Pons (tissue), 1 donor: ENCODE measurements around the gene PTGFRN.

ENCODE experiments used
- DNase-seq: peaks from one replicate; pipeline ENCODE4 v3.0.0-alpha.2; 2016; ENCODE audit warnings: low spot score

PTGFRN gene

DNA sequence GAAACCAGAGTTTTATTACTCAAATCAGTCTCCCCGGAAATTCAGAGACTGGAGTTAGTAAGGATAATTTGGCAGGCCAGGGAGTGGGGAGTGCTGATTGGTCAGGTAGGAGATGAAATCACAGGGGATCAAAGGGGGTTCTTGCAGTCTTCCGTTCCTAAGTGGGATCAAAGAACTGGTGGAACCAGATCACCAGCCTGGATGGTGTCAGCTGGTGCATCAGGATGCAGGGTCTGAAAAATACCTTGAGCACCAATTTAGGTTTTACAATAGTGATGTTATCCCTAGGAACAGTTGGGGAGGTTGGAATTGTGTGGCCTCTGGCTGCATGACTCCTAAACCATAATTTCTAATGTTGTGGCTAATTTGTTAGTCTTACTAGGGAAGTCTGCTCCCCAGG is 90.4 kb downstream of the PTGFRN start:
- no peak for DNase-seq

DNA sequence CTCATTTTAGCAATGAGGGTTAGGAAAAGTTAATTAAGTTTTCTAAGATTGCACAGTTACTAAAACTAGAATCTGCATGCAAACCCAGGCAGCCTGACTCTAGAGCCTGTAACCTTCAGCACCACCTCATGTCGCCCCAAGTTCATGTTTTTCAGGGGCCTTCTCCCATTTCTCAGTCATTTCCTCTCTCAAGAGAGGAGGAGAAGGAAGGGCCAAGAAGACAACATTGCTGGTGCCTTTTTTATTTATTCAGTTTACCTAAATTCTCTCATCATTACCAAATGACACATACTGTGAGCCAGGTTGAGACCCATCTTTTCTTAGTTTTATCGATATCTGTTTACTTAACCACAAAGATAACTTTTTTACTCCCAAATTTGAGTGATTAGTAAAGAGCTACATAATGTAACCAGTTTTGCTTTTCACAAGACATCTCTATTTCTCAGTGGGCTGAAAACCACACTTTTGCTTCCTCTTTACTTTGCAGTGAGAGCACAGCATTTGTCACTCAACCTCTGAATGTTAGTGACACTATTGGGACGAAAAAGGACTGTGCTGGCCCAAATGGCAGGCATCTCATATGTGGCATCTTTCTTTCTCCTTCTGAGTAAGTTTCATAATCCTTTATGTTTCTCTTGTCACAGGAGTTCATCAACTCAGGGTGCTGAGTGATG is 91.7 kb downstream of the PTGFRN start, which contains the start of gene CD101:
TSS of gene CD101 (plus strand) at position 507 of the 674 bp plus-strand sequence. CDS start at position 565, 58 bp downstream.
- peak; percentile 56 for DNase-seq

DNA sequence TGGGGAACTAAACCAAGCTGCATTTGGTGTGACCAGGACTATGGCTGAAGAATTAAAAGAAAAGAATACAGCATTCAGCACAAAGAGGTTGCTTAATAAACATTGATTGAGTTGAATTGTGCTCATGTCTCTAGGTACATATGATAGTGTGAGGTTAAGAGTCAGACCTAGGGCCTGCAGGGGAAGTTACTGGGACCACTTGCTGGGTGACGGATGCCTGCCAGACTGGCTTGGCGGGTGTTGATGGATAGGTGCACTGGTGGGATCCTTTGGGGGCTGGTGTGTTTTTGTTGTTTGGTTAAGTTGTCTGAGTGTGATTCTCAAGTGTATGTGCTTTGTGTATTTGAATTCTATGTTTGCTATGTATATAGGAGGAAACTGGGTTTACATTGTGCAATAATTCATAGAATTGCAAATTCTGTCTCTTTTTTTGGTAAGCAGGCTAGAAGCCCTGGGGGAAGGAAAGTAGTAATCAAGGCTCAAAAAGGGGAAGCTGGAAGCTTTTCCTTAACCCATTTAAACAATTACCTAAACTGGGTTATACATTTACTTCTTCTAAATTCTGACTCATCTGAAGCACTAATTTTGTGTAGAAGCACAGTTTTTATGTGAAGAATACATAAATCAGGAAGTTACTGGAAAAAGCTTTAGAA is 93.6 kb downstream of the PTGFRN start:
- DNase-seq: peak; percentile 29

DNA sequence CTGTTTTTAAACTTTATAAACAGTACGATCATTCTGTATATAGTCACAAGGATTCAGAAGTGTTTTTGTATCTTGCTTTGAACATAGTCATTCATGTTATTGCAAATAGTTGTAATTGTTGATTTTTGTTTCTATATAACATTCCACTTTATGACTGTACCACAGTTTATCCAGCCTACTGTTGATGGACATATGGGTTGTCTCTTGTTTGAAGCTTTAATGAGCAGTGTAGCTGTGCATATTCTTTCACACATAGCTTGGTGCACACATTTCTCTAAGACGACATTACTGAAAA is 98.0 kb downstream of the PTGFRN start:
- no peak for DNase-seq

DNA sequence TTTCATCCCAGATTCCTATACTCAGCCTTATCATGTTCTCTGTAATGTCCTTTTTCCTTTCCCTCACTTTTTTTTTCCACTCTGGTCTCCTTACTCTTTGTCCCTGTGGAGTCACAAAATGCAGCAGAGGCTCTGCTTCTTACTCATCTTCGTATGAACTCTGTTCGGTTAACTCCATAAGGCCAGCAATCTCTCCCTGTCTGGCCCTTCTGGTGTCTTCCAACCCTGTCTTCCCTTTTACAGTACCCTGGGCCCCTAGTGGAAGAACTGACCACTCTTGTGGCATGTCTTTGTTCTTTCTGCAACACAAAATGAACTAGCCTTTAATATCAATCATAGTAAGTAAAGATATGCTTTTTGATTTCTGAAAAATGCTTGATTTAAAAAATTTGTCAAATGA is 98.9 kb downstream of the PTGFRN start:
- DNase-seq: no peak

DNA sequence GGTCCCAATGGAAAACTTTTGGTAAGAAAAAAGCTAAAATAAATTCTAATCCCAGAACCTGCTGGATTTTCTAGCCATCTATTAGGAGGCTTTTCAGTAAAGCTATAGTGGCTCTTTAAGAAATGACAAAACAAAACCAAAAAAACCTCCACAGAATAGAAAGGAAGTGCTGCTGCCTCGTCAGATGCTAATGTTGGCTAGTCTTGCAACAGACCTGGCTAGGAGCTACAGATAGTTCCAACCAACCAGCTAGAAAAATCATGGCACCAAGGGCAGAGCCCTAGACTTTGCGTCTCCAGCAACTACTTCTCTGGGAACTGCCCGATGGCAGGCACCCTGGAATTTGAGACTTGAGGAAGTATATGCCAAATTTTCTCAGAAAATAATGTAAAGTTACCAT is 99.4 kb downstream of the PTGFRN start:
- DNase-seq: no peak

DNA sequence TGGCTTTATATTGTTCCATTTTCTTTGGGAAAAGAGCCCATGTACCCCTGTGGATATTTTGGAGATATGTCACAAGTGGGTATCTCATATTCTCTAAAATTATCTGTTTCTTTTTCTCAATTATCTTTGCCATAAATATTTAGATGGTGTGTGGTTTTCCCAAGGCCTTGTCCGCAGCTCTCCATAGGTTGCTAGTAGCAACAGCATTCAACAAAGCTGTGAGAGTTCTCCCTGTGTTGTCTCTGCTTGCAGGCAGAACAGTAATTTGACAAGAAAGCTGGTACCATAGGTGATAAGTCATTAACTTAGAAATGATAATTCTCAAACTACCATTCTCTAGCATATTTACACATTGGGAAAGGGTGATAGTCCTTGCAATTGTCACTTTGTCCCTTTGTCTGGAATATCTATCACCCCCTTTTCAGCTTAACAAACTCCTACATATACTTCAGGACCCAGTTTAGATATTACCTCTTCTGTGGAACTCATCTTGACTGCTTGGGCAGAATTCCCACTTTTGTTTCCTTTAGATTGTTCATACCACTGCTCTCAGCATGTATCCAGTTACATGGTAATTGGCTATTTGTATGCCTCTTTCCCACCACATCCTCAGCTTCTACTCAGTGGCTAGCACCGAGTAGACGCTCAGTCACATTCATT is 100.7 kb downstream of the PTGFRN start:
- no peak for DNase-seq

DNA sequence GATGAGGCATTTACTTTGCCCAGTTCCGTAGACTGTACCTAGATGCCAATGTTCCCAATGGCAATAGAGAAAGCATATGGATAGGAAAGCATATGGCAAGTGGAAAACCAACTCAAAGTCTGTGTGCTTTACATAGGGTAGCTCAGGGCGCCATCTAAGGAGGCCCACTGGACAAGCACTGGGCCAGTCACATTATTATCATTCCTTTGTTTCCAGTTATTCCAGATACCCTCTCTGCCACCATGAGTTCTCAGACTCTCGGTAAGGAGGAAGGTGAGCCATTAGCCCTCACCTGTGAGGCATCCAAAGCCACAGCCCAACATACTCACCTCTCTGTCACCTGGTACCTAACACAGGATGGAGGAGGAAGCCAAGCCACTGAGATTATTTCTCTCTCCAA is 101.6 kb downstream of the PTGFRN start:
- no peak for DNase-seq

DNA sequence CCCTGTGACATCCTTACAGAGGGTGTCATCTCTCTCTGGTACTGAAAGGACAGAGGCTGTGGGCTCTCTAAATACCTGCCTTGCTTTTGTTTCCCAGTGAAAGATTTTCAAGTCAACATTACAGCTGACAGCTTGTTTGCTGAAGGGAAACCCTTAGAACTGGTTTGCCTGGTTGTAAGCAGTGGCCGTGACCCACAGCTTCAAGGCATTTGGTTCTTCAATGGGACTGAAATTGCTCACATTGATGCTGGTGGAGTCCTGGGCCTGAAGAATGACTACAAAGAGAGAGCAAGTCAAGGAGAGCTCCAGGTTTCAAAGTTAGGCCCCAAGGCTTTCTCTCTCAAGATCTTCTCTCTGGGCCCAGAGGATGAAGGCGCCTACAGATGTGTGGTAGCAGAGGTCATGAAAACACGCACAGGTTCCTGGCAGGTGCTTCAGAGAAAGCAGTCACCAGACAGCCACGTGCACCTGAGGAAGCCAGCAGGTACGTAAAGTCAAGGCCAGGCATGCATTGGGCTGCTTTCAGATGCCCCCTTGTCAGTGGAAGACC is 103.7 kb downstream of the PTGFRN start:
- no peak for DNase-seq

DNA sequence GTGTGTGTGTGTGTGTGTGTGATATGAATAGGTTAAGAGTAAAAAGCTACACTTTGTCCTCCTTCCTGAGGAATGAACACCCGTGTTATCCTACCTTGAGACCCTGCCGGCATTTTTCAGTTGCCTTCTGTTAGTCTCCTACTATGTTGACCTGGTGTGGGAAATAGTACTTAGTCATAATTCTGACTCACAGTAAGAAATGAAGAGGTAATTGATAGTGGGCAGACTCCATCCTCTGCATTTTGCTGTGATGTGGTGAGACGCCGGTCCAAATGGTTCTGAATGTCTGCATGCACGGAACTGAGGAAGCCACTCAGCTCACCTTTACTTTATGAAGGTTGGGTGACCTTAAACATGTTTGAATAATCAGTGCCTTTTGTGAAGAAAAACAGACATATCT is 104.5 kb downstream of the PTGFRN start:
- no peak for DNase-seq

DNA sequence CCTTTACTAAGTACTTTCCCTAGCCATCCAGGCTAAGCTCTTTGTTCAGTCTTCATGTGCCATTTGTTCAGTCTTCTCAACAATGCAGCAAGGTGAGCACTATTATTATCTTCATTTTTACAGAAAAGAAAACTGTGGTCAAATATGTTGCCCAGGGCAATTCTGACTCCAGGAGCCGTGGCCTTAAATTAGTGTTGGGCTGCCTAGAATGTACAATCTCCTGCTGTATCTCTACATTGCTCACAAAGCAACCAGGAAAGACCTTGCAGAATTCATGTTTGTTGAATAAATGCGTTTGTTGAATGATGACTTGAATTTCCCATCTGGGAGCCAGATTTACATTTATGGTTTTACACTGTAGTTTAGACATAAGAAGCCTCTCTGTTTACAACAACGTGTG is 106.0 kb downstream of the PTGFRN start:
- DNase-seq: no peak

DNA sequence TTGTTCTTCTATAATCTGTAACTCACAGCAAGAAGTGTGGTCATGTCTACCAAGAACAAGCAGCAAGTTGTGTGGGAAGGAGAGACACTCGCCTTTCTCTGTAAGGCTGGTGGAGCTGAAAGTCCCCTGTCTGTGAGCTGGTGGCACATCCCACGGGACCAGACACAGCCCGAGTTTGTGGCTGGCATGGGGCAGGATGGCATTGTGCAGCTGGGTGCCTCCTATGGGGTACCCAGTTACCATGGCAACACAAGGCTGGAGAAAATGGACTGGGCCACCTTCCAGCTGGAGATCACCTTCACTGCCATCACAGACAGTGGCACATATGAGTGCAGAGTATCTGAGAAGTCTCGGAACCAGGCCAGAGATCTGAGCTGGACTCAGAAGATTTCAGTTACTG is 107.3 kb downstream of the PTGFRN start:
- no peak for DNase-seq

DNA sequence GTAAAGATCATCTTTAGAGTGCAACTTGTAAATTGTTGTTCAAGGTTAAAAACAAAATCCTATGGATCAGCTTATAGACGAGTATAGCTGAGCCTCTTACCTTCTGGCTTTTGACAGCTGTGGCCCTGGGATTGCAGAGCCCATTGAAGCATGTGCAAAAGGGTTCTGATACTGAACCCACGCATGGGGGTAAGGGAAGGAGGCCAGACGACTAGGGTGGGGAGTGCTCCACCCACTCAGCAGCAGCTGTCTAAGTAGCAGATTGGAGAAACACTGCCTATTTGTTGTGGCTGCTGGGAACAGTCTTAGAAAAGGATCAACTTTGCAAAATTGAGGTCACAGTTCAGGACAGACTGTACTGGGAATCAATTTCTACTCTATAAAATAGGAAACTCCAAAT is 107.9 kb downstream of the PTGFRN start:
- DNase-seq: no peak

DNA sequence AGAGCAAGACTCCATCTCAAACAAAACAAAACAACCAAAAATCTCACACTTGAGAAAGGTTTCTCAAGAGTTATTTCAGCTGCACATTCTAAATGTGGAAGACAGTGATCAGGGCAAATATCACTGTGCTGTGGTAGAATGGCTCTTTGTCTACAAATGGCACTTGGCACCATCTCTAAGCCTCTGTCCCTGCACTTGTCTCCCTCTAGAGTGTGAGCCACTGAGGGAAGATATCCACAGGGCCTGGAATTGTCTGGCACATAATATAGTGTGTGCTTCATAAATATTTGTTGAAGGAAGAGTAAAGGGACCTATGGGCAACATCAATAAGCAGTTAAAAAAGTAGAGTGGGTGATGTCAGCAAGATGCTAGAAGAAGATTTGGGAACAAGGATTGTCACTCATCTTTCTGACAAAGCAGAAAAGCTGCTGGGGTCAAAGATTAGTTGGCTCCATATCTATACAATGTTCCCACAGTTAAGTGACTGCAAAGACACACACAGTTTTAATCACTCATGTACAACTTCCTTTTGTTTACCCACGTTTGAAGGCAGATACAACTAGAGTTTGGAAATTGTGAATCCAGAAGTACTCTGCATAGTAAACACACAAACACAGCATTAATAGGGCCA is 110.9 kb downstream of the PTGFRN start:
- DNase-seq: peak; percentile 85

DNA sequence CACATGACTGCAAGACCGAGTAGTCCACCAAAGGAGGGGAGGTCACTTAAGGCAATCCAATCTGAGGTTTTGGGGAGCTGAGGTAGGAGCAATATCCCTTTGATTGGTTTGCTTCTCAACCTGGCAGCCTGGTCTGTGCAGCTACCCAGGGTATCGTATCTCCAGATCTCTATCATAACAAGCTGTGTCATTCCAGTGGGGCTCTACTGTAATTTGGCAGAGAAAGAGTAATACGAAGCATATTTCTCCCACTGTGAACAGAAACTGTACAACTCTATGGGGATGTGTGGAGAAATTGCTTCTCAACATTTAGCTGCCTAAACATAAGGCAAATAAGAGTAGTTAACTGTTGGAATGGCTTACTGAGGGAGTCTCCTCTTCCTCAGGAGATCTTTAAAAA is 112.4 kb downstream of the PTGFRN start:
- no peak for DNase-seq

DNA sequence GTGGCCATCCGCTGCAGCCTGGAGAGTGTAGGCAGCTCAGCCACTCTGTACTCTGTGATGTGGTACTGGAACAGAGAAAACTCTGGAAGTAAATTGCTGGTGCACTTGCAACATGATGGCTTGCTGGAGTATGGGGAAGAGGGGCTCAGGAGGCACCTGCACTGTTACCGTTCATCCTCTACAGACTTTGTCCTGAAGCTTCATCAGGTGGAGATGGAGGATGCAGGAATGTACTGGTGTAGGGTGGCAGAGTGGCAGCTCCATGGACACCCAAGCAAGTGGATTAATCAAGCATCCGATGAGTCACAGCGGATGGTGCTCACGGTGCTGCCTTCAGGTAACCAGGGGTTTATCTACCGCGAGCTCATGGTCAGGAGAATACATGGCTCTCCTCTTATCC is 115.9 kb downstream of the PTGFRN start:
- DNase-seq: no peak

DNA sequence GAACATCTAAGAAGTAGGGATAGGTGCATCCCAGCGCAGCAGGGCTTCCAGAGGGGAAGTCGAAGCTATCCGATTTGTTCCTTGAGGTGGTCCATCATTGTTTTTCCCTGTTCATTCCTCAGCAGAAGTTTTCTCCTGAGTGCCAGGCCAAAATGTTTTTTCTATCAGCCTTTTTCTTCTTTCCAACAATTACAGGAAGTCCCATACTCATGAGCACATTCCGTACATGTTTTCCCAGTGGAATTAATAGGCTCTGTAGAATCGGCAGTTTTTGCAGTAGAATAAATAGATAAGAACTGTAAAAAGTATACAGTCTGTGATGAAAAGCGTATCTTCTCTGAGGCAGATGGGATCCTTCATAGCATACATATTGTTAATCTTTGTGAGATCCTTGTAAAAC is 116.6 kb downstream of the PTGFRN start:
- DNase-seq: no peak

DNA sequence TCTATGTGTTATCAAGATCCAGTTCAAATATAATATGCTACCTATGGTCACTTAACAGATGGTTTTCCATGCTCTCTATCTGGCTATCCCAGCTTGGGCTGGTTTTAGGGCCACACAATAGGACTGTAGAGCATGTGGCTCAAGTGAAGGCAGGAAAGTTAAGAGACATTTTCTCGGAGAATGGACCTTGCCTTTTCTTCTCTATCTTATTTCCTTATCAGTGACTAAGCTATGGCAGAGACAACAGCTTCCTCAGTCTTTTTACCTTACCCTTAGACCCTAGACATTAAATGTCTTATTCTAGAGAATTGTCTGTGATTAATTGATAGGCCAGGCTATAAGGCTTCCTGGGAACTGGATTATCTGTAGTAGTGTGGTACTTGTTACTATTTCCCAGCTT is 120.0 kb downstream of the PTGFRN start:
- DNase-seq: no peak

DNA sequence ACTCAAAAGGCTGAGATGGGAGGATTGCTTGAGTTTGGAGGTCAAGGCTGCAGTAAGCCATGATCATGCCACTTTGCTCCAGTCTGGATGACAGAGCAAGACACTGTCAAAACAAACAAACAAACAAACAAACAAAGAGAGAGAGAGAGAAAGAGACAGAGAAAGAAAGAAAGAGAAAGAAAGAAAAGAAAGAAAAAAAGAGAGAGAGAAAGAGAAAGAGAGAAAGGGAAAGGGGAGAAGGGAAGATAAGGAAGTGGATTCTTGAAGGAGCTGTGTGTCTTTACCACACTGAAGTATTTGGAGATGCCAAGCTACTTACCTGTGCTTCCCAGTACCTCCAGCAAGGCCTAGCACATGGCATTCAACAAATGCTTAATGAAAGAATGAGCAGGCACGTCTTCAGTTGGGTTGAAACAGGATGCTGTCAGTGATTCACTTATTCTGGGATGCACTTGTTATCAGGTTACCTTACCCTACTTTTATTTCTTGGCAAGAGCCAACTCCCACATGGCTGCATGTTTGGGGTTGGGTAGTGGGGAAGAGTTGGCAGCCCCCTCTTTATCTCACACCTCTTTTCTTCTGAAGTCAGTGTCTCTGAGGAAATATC is 120.7 kb downstream of the PTGFRN start:
- no peak for DNase-seq

DNA sequence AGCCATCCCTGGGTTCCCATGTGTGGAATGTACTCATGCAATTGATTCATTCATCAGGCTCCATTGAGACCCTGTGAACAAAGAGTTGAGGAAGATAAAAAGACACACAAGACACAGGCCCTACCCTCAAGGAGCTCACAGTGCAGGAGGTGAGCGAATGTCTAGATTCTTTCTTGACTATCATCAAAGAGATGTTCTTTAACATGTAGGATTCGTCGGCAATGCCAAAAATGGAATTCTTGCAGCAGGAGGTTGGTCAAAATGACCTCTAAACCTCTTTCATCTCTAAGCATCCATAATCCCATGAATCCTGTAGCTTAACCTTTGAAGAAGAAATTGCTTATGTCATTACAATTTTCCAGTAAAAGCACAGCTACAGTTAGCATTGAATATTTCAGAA is 122.5 kb downstream of the PTGFRN start:
- DNase-seq: no peak

DNA sequence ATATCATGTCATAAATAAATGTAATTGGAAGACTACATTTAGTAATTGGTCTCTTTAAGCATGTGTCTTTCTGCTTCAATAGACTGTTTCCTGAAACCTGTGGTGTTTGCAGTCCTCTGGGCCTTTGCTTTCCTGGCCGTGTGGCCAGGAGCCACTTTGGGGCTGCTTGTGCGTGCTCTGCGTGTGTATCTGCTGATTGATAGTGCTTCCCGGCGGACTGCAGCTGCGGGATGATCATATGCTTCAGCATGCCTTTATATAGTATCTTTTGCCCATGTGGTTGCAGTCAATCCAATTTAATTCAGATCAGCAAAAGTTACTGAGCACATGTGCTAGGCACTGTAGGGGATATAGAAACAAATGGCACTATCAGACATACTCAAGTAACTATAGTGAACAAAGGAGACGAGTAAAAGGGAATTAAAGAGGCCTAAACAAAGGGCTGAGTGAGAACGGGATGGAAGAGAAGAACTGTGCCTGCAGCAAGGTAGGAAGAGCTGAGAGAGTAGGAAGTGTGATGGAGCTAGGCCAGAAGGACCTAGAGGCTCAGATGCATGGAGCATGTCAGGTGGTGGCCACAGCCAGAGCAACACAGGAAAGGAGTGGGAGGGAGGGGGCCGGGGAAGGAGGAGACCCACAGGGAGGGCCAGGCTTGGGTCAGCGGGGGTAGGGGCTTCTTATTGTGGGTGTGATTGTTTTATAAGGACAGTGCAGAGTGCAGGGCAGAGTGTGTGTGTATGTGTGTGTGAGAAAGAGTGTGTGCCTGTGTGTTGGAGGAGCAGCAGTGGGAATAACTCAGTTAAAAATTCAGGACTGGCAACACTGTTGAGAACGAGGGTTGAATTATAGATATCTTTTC is 123.2 kb downstream of the PTGFRN start:
- no peak for DNase-seq

DNA sequence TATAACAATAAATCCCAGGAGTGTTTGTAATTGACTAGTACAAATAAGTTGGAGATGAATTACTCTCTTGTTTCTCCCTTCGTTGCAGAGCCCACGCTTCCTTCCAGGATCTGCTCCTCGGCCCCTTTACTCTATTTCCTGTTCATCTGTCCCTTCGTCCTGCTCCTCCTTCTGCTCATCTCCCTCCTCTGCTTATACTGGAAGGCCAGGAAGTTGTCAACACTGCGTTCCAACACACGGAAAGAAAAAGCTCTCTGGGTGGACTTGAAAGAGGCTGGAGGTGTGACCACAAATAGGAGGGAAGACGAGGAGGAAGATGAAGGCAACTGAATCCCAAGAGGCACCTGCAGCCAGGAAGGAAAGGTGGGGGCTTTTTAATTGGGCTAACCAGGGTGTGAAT is 124.1 kb downstream of the PTGFRN start:
- DNase-seq: no peak
